ENCODE measurements around the gene PLXNA4.

PLXNA4 gene

GRCh38 chr7:132430861-132431822, 145.1 kb downstream of the PLXNA4 start:
- DNase-seq = no peak

GRCh38 chr7:132430041-132430855, 146.0 kb downstream of the PLXNA4 start:
- no peak for DNase-seq

- no peak for DNase-seq
These were observed 147.1 kb downstream of the PLXNA4 start for GRCh38 chr7:132429181-132429580.

- no peak for DNase-seq
These were observed 147.9 kb downstream of the PLXNA4 start for GRCh38 chr7:132428247-132428919.

GRCh38 chr7:132425942-132426341, 150.3 kb downstream of the PLXNA4 start:
- no peak for DNase-seq

GRCh38 chr7:132424821-132425724, 151.2 kb downstream of the PLXNA4 start:
- DNase-seq = no peak

GRCh38 chr7:132424277-132424676, 152.0 kb downstream of the PLXNA4 start:
- no peak for DNase-seq

GRCh38 chr7:132423594-132424200, 152.6 kb downstream of the PLXNA4 start:
- DNase-seq = no peak

- peak; percentile 47 for DNase-seq
These were observed 153.7 kb downstream of the PLXNA4 start for GRCh38 chr7:132422502-132423111.

- no peak for DNase-seq
These were observed 155.7 kb downstream of the PLXNA4 start for GRCh38 chr7:132420527-132420926.

- no peak for DNase-seq
These were observed 156.7 kb downstream of the PLXNA4 start for GRCh38 chr7:132419542-132419941.

- DNase-seq = no peak
These were observed 157.4 kb downstream of the PLXNA4 start for GRCh38 chr7:132418840-132419239.

- no peak for DNase-seq
These were observed 159.0 kb downstream of the PLXNA4 start for GRCh38 chr7:132417103-132417906.

- no peak for DNase-seq
These were observed 159.9 kb downstream of the PLXNA4 start for GRCh38 chr7:132416395-132416794.

- no peak for DNase-seq
These were observed 161.0 kb downstream of the PLXNA4 start for GRCh38 chr7:132415259-132415658.

GRCh38 chr7:132414857-132415256, 161.4 kb downstream of the PLXNA4 start:
- DNase-seq = no peak

GRCh38 chr7:132412435-132412834, 163.8 kb downstream of the PLXNA4 start:
- no peak for DNase-seq

GRCh38 chr7:132410861-132411541, 165.3 kb downstream of the PLXNA4 start:
- no peak for DNase-seq

- no peak for DNase-seq
These were observed 165.9 kb downstream of the PLXNA4 start for GRCh38 chr7:132410385-132410784.

GRCh38 chr7:132407764-132408163, 168.5 kb downstream of the PLXNA4 start:
- no peak for DNase-seq
